ENCODE measurements around the gene LRRC56. TPM values are rescaled to one million over a fixed set of nuclear protein-coding genes. Genes with fewer than 3 reads are reported as not detected.

The LRRC56 gene
- total and polyA plus RNA-seq, 9 of the 15 experiments (the other 6 are each of a cell fraction or from before 2014, with no cell fraction given): 0.03 to 4.5 (median 1.0) TPM; not detected in 1

- TF ChIP-seq POLR2G (IDR thresholded peaks at IDR 0.05; ENCODE audit: low read depth, low read length) (peak; percentile 70), MAZ (CRISPR knock-in tag; conservative IDR thresholded peaks at IDR 0.05 in 1 of 2, IDR thresholded peaks at IDR 0.05 in 1 of 2) (peak in 1 of 2 experiments; percentile 91; a peak in 1 of 4 replicates), TFAP4 (CRISPR knock-in tag; IDR thresholded peaks at IDR 0.05; ENCODE audit: borderline replicate concordance) (0 out of 2 replicates have a peak, but pooled peaks have one; percentile 40), ZBTB7A (IDR thresholded peaks at IDR 0.05; ENCODE audit: borderline replicate concordance, control insufficient read depth, low read depth, low read length) (peak; percentile 88; the same call in 1 of the 2 replicates), HMGN3 (IDR thresholded peaks at IDR 0.05; ENCODE audit: borderline replicate concordance, extremely low read depth, insufficient read length, low read depth, low read length) (peak; percentile 53), CTCFL (IDR thresholded peaks at IDR 0.05; ENCODE audit: borderline replicate concordance, insufficient read depth, low read depth, low read length, poor library complexity, severe bottlenecking) (peak; percentile 40), PHB (CRISPR knock-in tag; IDR thresholded peaks at IDR 0.05) (no peak), POLR2AphosphoS2 (IDR thresholded peaks at IDR 0.05; ENCODE audit: low read length) (0 out of 2 replicates have a peak, but pooled peaks have one; percentile 29), SMC3 (conservative IDR thresholded peaks at IDR 0.05; ENCODE audit: insufficient read depth, low read depth, low read length) (peak; percentile 49), SMAD4 (CRISPR knock-in tag; conservative IDR thresholded peaks at IDR 0.05) (no peak), DACH1 (IDR thresholded peaks at IDR 0.05; ENCODE audit: partially characterized antibody) (no peak), MYC (IDR thresholded peaks at IDR 0.05; ENCODE audit: low read depth, low read length) (peak; percentile 24; the same call in 1 of the 2 replicates), MYC (CRISPR knock-in tag; IDR thresholded peaks at IDR 0.05; ENCODE audit: borderline replicate concordance, low read depth) (no peak), CTCF (IDR thresholded peaks at IDR 0.05 in 2 of 3, conservative IDR thresholded peaks at IDR 0.05 in 1 of 3; ENCODE audit: insufficient read depth in 2 of 3, low read depth in 1 of 3, low read length in 3 of 3) (peak in 2 of 3 experiments; percentile 62 to 74; a peak in 5 of 6 replicates), CREM (IDR thresholded peaks at IDR 0.05; ENCODE audit: low read depth) (peak; percentile 56), TAF1 (IDR thresholded peaks at IDR 0.05; ENCODE audit: control insufficient read depth, extremely low read depth, insufficient read depth, low read length, severe bottlenecking) (peak; percentile 13), DIDO1 (tag; IDR thresholded peaks at IDR 0.05; ENCODE audit: low read depth) (no peak), RBFOX2 (IDR thresholded peaks at IDR 0.05; ENCODE audit: low read depth, low read length) (0 out of 2 replicates have a peak, but pooled peaks have one; percentile 39)
- TF ChIP-seq, protein P1, sequence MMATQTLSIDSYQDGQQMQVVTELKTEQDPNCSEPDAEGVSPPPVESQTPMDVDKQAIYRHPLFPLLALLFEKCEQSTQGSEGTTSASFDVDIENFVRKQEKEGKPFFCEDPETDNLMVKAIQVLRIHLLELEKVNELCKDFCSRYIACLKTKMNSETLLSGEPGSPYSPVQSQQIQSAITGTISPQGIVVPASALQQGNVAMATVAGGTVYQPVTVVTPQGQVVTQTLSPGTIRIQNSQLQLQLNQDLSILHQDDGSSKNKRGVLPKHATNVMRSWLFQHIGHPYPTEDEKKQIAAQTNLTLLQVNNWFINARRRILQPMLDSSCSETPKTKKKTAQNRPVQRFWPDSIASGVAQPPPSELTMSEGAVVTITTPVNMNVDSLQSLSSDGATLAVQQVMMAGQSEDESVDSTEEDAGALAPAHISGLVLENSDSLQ (IDR thresholded peaks at IDR 0.05): peak; percentile 25; the same call in 1 of the 2 replicates
Measured at GRCh38 chr11:554428-555226, 17.3 kb downstream of the LRRC56 start (continued).
